GM21825 (cell line): ENCODE results near the gene ZC3H10.
"Not testable (repeated sequence)": the region's sequence is repeated elsewhere in the genome, so short reads cannot be mapped to it uniquely, and the experiment has no call there.

Experiments used
- ATAC-seq: cut with Tn5 transposase; IDR thresholded peaks from one replicate; pipeline ENCODE4 v1.9.1; 2021; ENCODE audit warnings: mild to moderate bottlenecking, moderate library complexity; ENCODE audit not compliant: unreplicated experiment

Gene ZC3H10

GRCh38 chr12:56152756-56153677 is 35.0 kb downstream of the ZC3H10 start:
- no peak for ATAC-seq

- no peak for ATAC-seq
These were observed 35.6 kb downstream of the ZC3H10 start for GRCh38 chr12:56153678-56154065.

- no peak for ATAC-seq
These were observed 36.2 kb downstream of the ZC3H10 start for GRCh38 chr12:56154246-56154771.

- ATAC-seq = no peak
These were observed 36.8 kb downstream of the ZC3H10 start for GRCh38 chr12:56154818-56155217.

- no peak for ATAC-seq
These were observed 37.3 kb downstream of the ZC3H10 start for GRCh38 chr12:56155256-56155845.

GRCh38 chr12:56156464-56157200 is 38.6 kb downstream of the ZC3H10 start:
- ATAC-seq = not testable (repeated sequence)

- peak; percentile 28 for ATAC-seq
These were observed 39.3 kb downstream of the ZC3H10 start for GRCh38 chr12:56157201-56158028.

- peak; percentile 74 for ATAC-seq
These were observed 40.2 kb downstream of the ZC3H10 start, which contains the start of gene MYL6 for GRCh38 chr12:56158029-56158925. TSS of gene MYL6 (plus strand) at chr12:56158359. CDS start at chr12:56158402, 43 bp downstream.

- ATAC-seq = no peak
These were observed 40.9 kb downstream of the ZC3H10 start for GRCh38 chr12:56158926-56159461.

GRCh38 chr12:56159482-56160192 is 41.6 kb downstream of the ZC3H10 start:
- no peak for ATAC-seq

- ATAC-seq = no peak
These were observed 42.2 kb downstream of the ZC3H10 start for GRCh38 chr12:56160193-56160763.

- no peak for ATAC-seq
These were observed 43.0 kb downstream of the ZC3H10 start for GRCh38 chr12:56160894-56161689.

- no peak for ATAC-seq
These were observed 43.8 kb downstream of the ZC3H10 start for GRCh38 chr12:56161690-56162351.

GRCh38 chr12:56162468-56163290 is 44.6 kb downstream of the ZC3H10 start:
- ATAC-seq = no peak

- ATAC-seq = no peak
These were observed 45.7 kb downstream of the ZC3H10 start for GRCh38 chr12:56163533-56164344.
